Keratinocyte (primary cell): ENCODE data around the gene WDR7. TPM values are rescaled to one million over a fixed set of nuclear protein-coding genes. Genes with fewer than 3 reads are reported as not detected.

Source experiments
- DNase-seq: peaks from one replicate; pipeline ENCODE4 v3.0.0-alpha.2; 2011; ENCODE audit warnings: low read depth, missing footprints, low spot score
- FAIRE-seq: peaks from 2 replicates; lab custom pipeline; 2011; peaks lifted over from hg19 to GRCh38; lab: Jason Lieb, UNC
- H2AFZ ChIP-seq: 2 replicates; pipeline ENCODE4 v1.6.0; 2012; ENCODE audit warnings: low read length, control low read depth, inconsistent platforms; ENCODE audit not compliant: control insufficient read depth
- H3K27ac ChIP-seq: 2 replicates; pipeline ENCODE4 v1.5.1; 2011; ENCODE audit warnings: low read length; ENCODE audit not compliant: control insufficient read depth, insufficient read depth
- H3K27me3 ChIP-seq: 3 replicates; pipeline ENCODE4 v1.6.0; 2011; ENCODE audit warnings: low read length; ENCODE audit not compliant: control insufficient read depth, insufficient read depth; ENCODE audit errors: extremely low read depth
- H3K36me3 ChIP-seq, 2 experiments: 2 replicates in 1 of 2; 3 replicates in 1 of 2; pipeline ENCODE4 v1.5.1; 2011; ENCODE audit warnings: low read length in 2 of 2, mild to moderate bottlenecking in 1 of 2; ENCODE audit not compliant: control insufficient read depth in 2 of 2, insufficient read depth in 2 of 2; ENCODE audit errors: extremely low read depth in 1 of 2
- H3K4me1 ChIP-seq: 3 replicates; pipeline ENCODE4 v1.5.1; 2011; ENCODE audit warnings: low read length; ENCODE audit not compliant: control insufficient read depth, insufficient read depth; ENCODE audit errors: extremely low read depth
- H3K4me2 ChIP-seq: 3 replicates; pipeline ENCODE4 v1.6.0; 2011; ENCODE audit warnings: low read depth, low read length; ENCODE audit not compliant: control insufficient read depth, insufficient read depth; ENCODE audit errors: extremely low read depth
- H3K4me3 ChIP-seq, 3 experiments: fragments of 200-600 bp in 1 of 3; sonication (generic) in 1 of 3; 2 replicates in 2 of 3; 3 replicates in 1 of 3; pipeline ENCODE4 v1.5.1; 2011 to 2016; ENCODE audit warnings: low read length in 3 of 3, mild to moderate bottlenecking in 3 of 3, control low read depth in 2 of 3, inconsistent platforms in 1 of 3, low read depth in 1 of 3, mixed read lengths in 1 of 3, mixed run types in 1 of 3, moderate library complexity in 1 of 3; ENCODE audit not compliant: control insufficient read depth in 2 of 3, insufficient read depth in 2 of 3; ENCODE audit errors: extremely low read depth in 1 of 3
- H3K79me2 ChIP-seq: 2 replicates; pipeline ENCODE4 v1.6.0; 2012; ENCODE audit warnings: low read length; ENCODE audit not compliant: control insufficient read depth, insufficient read depth
- H3K9ac ChIP-seq: 3 replicates; pipeline ENCODE4 v1.6.0; 2011; ENCODE audit warnings: low read length; ENCODE audit not compliant: control insufficient read depth, insufficient read depth; ENCODE audit errors: extremely low read depth
- H3K9me1 ChIP-seq: 3 replicates; pipeline ENCODE4 v1.6.0; 2011; ENCODE audit warnings: low read length; ENCODE audit not compliant: control insufficient read depth, insufficient read depth; ENCODE audit errors: extremely low read depth
- H3K9me3 ChIP-seq: 2 replicates; pipeline ENCODE4 v1.5.1; 2012; ENCODE audit warnings: low read depth, low read length; ENCODE audit not compliant: control insufficient read depth
- H4K20me1 ChIP-seq: 3 replicates; pipeline ENCODE4 v1.6.0; 2011; ENCODE audit warnings: low read length; ENCODE audit not compliant: control insufficient read depth, insufficient read depth; ENCODE audit errors: extremely low read depth
- EZH2 ChIP-seq: IDR thresholded peaks from one replicate; pipeline ENCODE4 v1.6.1; 2012; ENCODE audit warnings: inconsistent platforms, mild to moderate bottlenecking, low read length, moderate library complexity
- dilution Hi-C: fragments of 300-500 bp; cut with MboI; formaldehyde crosslinking; loops from one replicate; pipeline ENCODE4 v1.7.0; 2020; ENCODE audit warnings: low sequenced_read_pairs; ENCODE audit not compliant: extremely low pct_ligation_motif_present
- polyA plus RNA-seq, 5 experiments: library from polyadenylated mRNA; depleted of rRNA in 3 of 5; stranded (reverse) in 3 of 5; stranded (forward) in 1 of 5; unstranded in 1 of 5; fragments of >200 nt; gene quantifications; 1 replicate in 1 of 5; 2 replicates in 3 of 5; 3 replicates in 1 of 5; pipeline versions ENCODE4 v1.2.1 to v1.2.3, GENCODE V29; 2011 to 2012; ENCODE audit warnings: missing spikeins in 2 of 5, low read depth in 1 of 5, low replicate concordance in 1 of 5
- TF ChIP-seq, protein P1 (sequence below), 3 experiments: IDR thresholded peaks in 1 of 3; conservative IDR thresholded peaks in 1 of 3; optimal IDR thresholded peaks in 1 of 3; 2 replicates in 2 of 3; 3 replicates in 1 of 3; pipeline versions ENCODE3 to v1.5.1; 2011; ENCODE audit warnings: low read length in 3 of 3, mild to moderate bottlenecking in 3 of 3, moderate library complexity in 2 of 3, control low read depth in 1 of 3, inconsistent platforms in 1 of 3; ENCODE audit not compliant: insufficient read depth in 2 of 3; ENCODE audit errors: extremely low read depth in 1 of 3

Gene WDR7
- polyA plus RNA-seq, 1 donor (not counting 4 experiments of a cell fraction or from before 2014, with no cell fraction given): 6.9 TPM

GRCh38 chr18:56891870-56892269, 240.7 kb downstream of the WDR7 start:
- no peak overlapping the region for H3K9ac ChIP-seq
- dilution Hi-C loops: no loop called here

DNA sequence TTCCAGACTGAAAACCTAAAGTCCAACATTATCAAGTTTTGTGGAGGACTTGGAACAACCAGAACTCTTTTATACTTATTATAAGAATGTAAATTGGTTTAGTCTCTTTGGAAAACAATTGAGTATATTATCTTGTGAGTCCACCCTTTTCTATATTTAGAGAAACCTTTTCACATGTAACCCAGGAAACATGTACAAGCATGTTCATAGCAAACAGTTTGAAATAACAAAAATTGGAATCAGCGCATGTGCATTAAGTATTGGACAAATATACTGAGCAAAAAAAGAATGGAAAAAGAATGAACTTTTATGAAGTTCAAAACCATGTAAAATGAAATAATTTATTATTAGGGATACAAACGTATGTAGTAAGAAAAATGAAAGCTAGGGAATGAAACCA, 246.0 kb downstream of the WDR7 start:
- H3K9ac ChIP-seq: no peak overlapping the region
- H3K36me3 ChIP-seq: no peaks in the 10 kb centered on the region
- TF ChIP-seq, protein P1, sequence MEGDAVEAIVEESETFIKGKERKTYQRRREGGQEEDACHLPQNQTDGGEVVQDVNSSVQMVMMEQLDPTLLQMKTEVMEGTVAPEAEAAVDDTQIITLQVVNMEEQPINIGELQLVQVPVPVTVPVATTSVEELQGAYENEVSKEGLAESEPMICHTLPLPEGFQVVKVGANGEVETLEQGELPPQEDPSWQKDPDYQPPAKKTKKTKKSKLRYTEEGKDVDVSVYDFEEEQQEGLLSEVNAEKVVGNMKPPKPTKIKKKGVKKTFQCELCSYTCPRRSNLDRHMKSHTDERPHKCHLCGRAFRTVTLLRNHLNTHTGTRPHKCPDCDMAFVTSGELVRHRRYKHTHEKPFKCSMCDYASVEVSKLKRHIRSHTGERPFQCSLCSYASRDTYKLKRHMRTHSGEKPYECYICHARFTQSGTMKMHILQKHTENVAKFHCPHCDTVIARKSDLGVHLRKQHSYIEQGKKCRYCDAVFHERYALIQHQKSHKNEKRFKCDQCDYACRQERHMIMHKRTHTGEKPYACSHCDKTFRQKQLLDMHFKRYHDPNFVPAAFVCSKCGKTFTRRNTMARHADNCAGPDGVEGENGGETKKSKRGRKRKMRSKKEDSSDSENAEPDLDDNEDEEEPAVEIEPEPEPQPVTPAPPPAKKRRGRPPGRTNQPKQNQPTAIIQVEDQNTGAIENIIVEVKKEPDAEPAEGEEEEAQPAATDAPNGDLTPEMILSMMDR (optimal IDR thresholded peaks at IDR 0.05 in 1 of 3, IDR thresholded peaks at IDR 0.05 in 1 of 3, conservative IDR thresholded peaks at IDR 0.05 in 1 of 3; ENCODE audit: extremely low read depth in 1 of 3, insufficient read depth in 2 of 3, low read length in 3 of 3): no peak
- TF ChIP-seq EZH2: no peak
- H3K4me2 ChIP-seq: no peak overlapping the region
- H3K9me3 ChIP-seq: no peaks in the 10 kb centered on the region
- no peaks in the 10 kb centered on the region for H3K27me3 ChIP-seq
- no peak overlapping the region for H3K4me3 ChIP-seq
- no peaks in the 10 kb centered on the region for H3K9me1 ChIP-seq
- H3K4me1 ChIP-seq: peaks cover 3% of the 10 kb centered on the region
- peak overlapping the region; percentile 33 for H2AFZ ChIP-seq
- no peaks in the 10 kb centered on the region for H4K20me1 ChIP-seq
- H3K79me2 ChIP-seq: no peaks in the 10 kb centered on the region
- no peak for FAIRE-seq
- H3K27ac ChIP-seq: no peak overlapping the region
- no peak for DNase-seq
- dilution Hi-C loops: no loop called here

More at GRCh38 chr18:56891870-56892269, 240.7 kb downstream of the WDR7 start:
- Histone ChIP-seq H3K79me2 (no peaks in the 10 kb centered on the region), H3K4me1 (peaks cover 13% of the 10 kb centered on the region), H3K27me3 (no peaks in the 10 kb centered on the region), H3K9me1 (no peaks in the 10 kb centered on the region), H3K9me3 (no peaks in the 10 kb centered on the region), H3K4me3 (no peak overlapping the region), H4K20me1 (no peaks in the 10 kb centered on the region), H3K4me2 (no peak overlapping the region), H3K27ac (no peak overlapping the region), H2AFZ (no peak overlapping the region), H3K36me3 (no peaks in the 10 kb centered on the region)
- no peak for FAIRE-seq
- TF ChIP-seq, protein P1 (optimal IDR thresholded peaks at IDR 0.05 in 1 of 3, IDR thresholded peaks at IDR 0.05 in 1 of 3, conservative IDR thresholded peaks at IDR 0.05 in 1 of 3; ENCODE audit: extremely low read depth in 1 of 3, insufficient read depth in 2 of 3, low read length in 3 of 3): no peak
- no peak for TF ChIP-seq EZH2
- DNase-seq: no peak
